GM19372 (cell line): ENCODE measurements around the gene ANXA3.
"Not testable (repeated sequence)": the region's sequence is repeated elsewhere in the genome, so short reads cannot be mapped to it uniquely, and the experiment has no call there.

Experiments used
- ATAC-seq: cut with Tn5 transposase; IDR thresholded peaks from one replicate; pipeline ENCODE4 v1.9.1; 2021; ENCODE audit warnings: mild to moderate bottlenecking, low read depth, moderate library complexity; ENCODE audit not compliant: unreplicated experiment

The ANXA3 gene

DNA sequence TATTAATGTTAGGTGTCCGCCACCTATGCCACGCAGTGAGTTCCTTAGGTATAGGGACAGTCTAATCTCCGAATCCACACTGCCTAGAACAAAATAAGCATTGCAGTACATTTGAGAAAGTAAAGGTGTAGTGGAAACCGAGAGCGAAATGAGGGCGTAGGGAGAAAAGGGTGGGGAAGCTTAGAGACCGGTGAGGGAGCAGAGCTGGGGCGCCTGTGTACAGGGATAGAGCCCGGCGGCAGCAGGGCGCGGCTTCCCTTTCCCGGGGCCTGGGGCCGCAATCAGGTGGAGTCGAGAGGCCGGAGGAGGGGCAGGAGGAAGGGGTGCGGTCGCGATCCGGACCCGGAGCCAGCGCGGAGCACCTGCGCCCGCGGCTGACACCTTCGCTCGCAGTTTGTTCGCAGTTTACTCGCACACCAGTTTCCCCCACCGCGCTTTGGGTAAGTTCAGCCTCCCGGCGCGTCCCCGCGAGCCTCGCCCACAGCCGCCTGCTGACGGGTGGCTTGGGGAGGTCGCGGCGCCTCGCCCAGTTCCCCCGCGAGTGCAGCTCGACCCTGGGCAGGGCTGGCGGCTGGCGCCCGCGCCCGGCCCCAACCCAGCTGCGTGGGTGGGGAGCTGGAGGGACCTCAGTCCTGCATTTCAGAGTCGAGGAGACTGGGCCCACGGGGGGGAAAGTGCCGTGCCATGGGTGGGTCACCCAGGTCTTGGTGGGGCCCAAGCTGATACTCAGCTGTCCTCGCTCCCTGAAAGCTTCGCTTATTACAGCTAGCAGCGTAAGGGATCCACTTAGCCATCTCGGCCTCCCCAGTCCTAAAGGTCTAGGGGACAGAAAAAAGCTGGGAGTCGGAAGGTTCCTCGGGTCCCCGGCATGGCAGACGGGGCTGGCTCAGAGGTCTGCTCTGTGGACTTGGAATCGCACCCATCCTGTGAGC is at the start of gene ANXA3:
Gene ANXA3, plus strand, starts transcription at position 351 of the 932 bp plus-strand sequence. CDS start 2,704 bp downstream, outside the sequence.
- no peak for ATAC-seq

DNA sequence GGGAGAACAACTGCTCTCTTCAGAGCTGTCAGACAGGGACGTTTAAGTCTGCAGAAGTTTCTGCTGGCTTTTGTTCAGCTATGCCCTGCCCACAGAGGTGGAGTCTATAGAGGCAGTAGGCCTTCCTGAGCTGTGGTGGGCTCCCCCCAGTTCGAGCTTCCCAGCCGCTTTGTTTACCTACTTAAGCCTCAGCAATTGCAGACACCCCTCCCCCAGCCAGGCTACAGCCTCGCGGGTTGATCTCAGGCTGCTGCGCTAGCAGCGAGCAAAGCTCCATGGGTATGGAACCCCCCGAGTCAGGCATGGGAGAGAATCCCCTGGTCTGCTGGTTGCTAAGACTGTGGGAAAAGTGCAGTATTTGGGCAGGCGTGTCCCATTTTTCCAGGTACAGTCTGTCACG is 45.3 kb upstream of the ANXA3 start:
- not testable (repeated sequence) for ATAC-seq

DNA sequence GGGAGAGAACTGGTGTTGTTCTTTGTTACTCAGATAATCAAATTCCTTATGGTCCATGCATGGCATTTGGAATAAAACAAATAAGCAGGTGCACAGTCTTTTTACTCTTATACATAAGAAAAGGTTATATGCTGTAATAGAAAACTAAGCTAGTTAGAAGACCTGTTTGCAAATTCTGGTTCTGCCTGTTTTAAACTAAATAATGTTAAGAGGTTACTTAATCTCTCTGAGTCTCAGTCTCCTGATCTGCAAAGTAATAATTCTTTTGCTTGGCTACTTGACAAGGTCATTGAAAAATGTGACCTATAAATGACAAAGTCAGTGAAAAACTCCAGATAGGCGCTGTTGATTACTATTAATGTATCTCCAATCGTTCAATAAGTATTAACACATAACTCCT is 42.5 kb upstream of the ANXA3 start:
- no peak for ATAC-seq

- no peak for ATAC-seq
Measured at GRCh38 chr4:78510108-78510507, 41.5 kb upstream of the ANXA3 start.

DNA sequence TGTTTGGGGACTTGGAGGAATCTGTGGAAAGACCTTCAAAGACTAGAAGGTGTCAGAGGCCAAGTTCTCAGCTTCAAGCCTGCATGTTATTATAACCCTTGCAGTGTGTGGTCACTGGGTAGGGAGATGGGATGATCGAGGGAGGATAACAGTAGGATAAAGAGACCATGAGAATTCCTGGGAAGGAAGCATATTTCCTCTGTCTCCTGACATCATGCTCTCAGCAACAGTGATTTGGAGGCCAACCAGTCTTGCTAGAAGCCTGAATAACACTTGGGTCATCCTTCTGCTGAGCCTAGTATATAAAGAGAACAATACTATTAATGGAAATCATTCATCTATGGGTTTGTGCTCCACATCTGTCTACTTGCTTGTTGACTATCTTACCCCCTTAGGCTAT is 40.9 kb upstream of the ANXA3 start:
- no peak for ATAC-seq

- ATAC-seq: no peak
Measured at GRCh38 chr4:78512357-78512920, 39.1 kb upstream of the ANXA3 start.

DNA sequence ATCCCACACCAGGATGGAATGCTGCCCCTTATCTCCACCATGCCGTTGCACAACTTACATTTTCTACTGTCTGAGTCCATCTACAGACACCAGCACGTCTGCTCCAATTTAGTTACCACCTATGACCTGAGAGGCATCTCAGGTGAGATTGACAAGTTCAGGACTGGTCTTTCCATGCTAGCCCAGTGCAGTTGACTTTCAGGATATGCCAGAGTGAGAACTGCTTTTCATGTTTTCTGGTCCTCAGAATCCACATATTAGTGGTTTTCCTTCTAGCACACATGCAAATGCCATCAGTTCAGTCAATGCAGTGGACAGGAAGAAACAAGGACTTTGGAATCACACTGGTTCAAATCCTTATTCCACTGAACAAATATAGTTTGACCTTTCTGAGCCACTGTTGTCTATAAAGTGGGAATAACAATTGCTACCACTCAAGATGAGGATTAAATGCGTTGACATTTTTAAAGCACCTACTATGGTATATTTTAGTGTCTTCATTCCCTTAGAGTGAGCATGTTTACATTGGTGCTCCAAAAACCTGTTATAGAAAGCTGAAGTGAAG is 38.1 kb upstream of the ANXA3 start:
- no peak for ATAC-seq

DNA sequence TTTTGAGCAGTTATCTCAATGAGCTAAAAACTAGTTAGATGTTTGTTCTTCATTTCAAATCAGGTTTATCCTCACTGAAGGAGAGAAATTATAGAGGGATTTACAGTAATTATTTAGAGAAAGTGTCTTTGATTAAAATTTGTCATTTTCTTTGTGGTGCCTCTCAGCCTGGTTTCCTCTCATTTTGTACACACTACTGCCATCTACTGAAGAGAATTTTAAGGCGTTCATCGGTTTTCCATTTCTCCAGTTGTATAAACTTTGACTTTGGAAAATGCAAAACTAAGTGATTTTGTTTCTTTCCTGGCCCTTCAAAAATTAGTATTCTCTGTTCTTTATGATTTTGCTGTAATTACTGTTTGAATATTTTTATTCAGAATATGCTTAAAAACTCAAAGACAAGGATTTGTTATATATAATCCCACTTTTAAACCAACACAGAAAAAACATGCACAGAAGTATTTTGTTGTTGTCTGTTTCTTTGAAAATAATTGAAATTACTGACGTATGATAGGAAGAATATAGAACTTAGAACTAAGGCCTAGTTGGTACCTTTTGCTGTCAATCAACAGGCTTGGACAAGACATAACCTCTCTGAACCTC is 34.4 kb upstream of the ANXA3 start:
- ATAC-seq: no peak

- ATAC-seq: no peak
Measured at GRCh38 chr4:78518561-78518960, 33.0 kb upstream of the ANXA3 start.

DNA sequence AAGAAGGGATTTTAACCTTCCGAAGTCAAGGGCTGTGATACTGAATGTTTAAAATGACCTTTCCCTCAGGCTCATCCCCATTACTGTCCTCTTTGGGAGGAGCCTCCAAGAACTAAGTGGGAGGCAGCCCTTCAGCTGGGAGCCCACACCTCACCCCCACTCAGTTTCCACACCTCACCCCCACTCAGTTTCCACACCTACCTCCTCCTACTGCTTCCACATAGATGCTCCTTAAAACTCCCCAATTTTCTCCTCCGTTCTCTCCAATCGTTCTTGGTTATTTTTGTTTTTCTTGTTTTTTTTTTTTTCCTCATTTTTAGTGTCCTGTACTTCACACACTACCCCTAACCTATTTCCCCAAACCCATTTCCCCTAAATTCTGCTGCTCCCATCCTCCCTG is 31.6 kb upstream of the ANXA3 start:
- ATAC-seq: no peak

DNA sequence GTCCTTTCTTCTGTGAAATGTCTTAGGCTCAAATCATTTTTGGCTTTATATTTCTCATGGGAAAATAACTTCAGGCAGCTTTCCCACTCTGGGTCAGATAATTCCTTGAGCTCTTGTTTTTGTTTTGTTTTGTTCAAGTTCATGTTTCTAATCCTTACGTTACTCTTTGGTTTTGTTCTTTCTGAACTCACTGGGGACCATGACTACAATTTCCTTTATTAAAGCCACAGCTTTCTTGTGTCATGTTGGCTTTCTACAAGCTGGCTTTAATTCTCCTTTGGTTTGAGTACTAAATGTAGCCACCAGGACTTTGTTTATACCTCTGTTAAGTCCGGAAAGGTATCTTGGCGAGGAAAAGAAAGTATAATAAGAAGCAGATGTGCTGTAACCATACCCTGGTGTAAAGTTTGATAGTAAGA is 30.8 kb upstream of the ANXA3 start:
- ATAC-seq: no peak

- no peak for ATAC-seq
Measured at GRCh38 chr4:78524009-78524408, 27.6 kb upstream of the ANXA3 start.

DNA sequence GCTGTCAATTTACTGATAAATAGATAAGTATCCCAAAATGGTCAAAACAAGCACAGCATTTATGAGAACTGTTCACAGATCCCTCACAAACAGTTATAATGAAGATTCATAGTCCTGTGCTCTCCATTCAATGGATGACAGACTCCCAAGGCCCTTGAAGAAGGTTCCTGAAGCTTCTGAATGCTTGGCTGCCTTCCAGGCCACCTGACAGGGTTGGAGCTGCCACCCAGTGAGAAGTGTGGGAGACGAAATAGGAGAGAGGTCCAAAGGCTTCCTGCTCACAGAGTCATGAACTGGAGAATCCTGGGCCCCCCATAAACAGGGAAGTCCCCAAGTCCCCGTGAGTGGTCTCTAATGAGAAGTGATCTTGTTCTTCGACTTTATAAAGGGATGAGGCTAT is 26.0 kb upstream of the ANXA3 start:
- no peak for ATAC-seq

DNA sequence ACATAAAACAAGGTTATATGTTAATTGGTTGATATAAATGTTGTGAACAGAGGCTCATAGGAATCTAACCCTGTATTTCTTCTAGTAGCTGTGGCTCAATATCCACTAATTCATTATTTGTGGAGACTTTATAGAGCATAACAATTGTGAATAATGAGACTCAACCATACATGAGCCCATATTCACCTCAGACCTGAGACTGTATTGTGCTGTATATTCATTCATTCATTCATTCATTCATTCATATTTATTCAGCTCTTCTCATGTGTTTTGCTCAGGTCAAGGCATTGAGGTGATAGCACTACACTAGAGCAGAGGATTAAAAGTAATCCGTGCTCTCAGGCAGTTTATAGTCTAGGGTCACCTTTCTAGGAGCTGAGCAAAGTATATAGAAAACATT is 24.5 kb upstream of the ANXA3 start:
- ATAC-seq: no peak

- ATAC-seq: no peak
Measured at GRCh38 chr4:78527555-78527954, 24.0 kb upstream of the ANXA3 start.

GRCh38 chr4:78528327-78528726 is 23.2 kb upstream of the ANXA3 start:
- no peak for ATAC-seq

GRCh38 chr4:78529569-78530209 is 21.9 kb upstream of the ANXA3 start:
- ATAC-seq: no peak

DNA sequence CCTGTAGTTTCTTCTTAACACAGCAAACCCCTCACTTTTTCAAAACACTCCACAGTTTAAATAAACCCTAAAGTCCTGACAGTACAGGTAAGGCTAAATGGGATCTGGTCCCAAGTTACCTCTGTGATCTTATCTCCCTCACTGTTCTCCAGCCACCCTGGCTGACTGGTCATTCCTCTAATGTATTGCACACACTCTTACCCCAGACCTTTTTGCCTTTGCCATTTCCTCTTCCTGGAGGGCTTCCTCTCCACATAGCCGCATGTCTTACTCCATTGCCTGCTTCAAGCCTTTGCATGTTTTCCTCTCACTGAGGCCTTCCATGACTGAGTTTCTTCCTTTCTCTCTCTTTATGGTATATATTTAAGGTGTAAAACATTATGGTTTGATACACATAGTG is 19.5 kb upstream of the ANXA3 start:
- no peak for ATAC-seq

DNA sequence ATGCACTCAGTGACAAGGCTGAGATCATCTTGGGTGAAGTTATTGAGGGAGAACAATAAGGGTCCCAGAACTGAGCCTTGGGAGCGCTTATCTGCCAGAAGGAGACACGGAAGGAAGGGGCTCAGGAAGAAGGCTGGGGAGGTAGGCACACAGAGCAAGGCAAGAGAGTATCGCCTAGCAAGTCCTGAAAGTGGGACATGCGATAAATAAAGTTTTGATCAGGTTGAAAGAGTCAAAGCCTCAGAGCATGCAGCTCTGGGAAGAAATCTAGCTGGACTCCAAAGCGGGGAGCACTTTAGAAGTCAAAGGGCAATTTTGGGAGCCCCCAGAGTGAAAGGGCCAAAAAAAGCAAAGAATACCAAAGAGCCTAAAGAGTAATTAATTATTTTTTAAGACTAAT is 17.7 kb upstream of the ANXA3 start:
- ATAC-seq: no peak

GRCh38 chr4:78534286-78534955 is 17.1 kb upstream of the ANXA3 start:
- no peak for ATAC-seq
